Retinal pigment epithelial cell (primary cell): Measurements from ENCODE around the gene LLGL2.

Source experiments
- DNase-seq: peaks from one replicate; pipeline ENCODE4 v3.0.0-alpha.2; 2010; ENCODE audit warnings: low read depth
- H3K4me3 ChIP-seq: 2 replicates; pipeline ENCODE4 v1.5.1; 2011; ENCODE audit warnings: mild to moderate bottlenecking, low read length, control low read depth, moderate library complexity
- TF ChIP-seq, protein P1 (sequence below): conservative IDR thresholded peaks from 2 replicates; pipeline ENCODE4 v1.5.1; 2011; ENCODE audit warnings: low read depth, low read length, control low read depth, inconsistent platforms

The LLGL2 gene

DNA sequence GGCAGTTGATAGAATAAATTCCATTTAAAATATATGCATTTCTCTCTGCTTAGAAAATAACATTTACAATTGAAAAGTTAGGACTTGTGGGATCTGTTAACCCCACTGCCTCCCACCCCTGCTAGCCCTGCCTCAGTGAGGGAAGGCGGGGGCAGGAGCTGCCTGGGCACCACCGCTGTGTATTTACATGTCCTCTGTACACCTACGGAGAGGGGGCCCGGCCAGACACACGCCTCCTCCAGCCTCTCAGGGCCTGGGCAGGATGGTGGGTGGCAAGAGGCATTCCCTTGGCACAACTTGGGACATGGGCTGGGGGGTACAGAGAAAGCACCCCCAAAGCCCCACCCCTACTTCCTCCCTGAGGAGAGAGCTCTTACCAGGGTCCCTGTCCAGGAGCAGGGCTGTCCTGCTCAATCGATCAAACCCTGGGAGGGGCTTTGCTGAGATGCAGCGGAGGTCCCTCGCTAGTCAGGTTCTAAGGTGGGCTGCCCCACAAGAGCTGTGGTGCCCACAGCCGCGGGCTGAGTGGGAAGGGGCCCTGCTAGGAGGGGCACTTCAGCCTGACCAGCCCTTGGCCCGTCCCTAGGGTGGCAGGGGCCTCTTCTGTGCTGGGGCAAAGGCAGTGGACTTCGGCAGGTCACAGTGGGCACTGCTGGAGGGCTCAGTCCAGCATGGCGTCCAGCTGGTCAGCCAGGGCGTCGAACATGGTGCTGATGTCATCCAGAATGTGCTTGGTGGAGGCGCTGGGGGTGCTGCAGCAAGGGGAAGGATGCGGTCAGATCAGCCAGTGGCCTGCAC is 24.9 kb upstream of the LLGL2 start:
- H3K4me3 ChIP-seq = no peak overlapping the region
- DNase-seq = no peak

DNA sequence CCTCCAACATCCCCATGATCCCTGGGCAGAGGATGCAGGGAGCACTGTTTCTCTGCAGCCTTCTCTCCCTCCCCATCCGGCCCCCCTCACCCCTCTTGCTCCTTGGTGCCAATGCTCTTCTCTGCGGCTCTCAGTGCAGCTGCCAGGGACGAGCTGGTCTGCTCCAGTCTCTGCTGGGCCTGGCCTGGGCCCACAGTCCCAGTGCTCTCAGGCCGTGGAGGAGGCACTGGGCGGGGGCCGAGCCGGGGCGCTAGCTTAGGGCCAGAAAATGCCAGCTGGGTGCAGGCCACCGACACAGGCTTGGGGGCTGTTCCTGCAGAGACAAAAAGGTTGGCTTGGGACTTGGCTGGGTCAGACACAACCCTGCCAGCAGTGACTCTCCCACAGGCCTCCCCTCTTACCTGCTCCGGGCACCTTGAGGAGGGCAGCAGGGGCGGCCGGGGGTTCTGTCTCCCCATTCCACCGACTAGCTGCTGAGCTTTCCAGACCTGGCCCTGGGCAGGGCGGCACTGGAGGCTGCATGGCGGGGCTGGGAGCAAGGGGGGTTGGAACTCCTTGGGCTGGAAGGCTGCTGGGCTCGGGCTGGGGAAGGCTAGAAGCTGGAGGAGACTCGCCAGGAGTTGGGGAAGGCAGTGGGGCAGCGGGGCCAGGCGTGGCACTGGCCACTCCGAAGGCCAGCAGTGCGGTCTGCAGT is 24.0 kb upstream of the LLGL2 start:
- TF ChIP-seq, protein P1, sequence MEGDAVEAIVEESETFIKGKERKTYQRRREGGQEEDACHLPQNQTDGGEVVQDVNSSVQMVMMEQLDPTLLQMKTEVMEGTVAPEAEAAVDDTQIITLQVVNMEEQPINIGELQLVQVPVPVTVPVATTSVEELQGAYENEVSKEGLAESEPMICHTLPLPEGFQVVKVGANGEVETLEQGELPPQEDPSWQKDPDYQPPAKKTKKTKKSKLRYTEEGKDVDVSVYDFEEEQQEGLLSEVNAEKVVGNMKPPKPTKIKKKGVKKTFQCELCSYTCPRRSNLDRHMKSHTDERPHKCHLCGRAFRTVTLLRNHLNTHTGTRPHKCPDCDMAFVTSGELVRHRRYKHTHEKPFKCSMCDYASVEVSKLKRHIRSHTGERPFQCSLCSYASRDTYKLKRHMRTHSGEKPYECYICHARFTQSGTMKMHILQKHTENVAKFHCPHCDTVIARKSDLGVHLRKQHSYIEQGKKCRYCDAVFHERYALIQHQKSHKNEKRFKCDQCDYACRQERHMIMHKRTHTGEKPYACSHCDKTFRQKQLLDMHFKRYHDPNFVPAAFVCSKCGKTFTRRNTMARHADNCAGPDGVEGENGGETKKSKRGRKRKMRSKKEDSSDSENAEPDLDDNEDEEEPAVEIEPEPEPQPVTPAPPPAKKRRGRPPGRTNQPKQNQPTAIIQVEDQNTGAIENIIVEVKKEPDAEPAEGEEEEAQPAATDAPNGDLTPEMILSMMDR = no peak
- H3K4me3 ChIP-seq = no peak overlapping the region

More for the DNA sequence above, 24.9 kb upstream of the LLGL2 start:
- TF ChIP-seq, protein P1 = no peak

DNA sequence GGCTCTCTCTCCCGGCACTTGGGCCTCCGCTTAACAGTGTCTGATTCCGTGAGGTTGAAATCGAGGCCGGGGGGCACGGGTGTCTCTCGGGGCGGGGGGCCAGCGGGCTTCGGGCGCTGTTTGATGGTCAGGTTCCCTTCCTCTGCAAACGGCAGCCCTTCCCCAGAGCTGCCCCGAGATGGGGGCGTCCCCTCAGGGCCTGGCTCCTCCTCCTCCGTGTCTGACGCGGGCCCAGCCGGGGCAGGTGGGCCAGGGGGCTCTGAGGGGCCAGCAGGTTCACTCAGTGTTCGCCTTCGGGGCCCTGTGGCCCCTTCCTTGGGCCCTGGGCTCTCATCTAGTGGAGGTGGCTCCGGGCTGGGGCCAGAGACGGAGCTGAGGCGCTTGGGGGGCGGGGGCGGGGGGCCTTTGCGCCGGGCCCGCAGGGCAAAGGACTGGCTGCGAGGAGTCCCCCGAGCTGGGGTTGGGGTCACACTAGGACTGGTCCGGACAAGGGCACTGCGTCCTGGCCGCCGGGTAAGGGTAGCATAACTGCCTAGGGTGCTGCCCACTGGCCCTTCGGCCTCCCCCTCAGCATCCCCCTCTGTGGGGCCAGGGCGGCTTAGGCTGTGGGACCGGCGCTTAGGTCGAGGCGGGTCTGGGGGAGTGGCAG is 23.3 kb upstream of the LLGL2 start:
- TF ChIP-seq, protein P1 = no peak
- no peak for DNase-seq
- no peak overlapping the region for H3K4me3 ChIP-seq

More for the DNA sequence above, 24.0 kb upstream of the LLGL2 start:
- DNase-seq = no peak

DNA sequence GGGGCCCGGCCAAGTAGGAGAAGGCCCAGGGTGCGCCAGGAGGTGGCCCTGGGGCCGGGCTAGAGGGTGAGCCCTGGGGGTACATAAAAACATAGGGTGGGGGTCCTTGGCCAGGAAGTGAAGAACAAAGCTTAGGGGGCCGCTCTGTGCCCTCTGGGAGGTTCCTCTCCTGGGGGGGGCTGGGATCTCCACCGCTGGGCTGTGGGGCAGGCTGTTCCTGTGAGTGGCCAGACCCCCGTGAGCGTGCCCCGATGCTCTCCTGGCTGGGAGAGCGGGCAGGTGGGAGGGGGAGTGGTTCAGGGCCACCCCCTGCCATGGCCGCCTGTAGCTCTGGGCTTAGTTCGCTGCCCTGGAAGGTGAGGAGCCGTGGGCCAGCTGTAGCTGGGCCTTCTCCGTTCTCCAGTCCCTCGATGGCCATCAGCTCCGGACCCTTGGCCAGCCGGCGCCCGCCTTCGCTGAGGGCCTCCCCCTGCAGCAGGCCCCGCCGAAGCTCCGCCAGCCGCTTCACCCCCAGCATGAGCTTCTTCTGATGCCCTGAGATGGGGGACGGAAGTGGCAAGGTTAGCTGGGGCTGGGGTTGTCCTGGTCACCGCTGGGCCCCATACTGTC is 22.7 kb upstream of the LLGL2 start:
- TF ChIP-seq, protein P1 = no peak
- no peak overlapping the region for H3K4me3 ChIP-seq
- no peak for DNase-seq

DNA sequence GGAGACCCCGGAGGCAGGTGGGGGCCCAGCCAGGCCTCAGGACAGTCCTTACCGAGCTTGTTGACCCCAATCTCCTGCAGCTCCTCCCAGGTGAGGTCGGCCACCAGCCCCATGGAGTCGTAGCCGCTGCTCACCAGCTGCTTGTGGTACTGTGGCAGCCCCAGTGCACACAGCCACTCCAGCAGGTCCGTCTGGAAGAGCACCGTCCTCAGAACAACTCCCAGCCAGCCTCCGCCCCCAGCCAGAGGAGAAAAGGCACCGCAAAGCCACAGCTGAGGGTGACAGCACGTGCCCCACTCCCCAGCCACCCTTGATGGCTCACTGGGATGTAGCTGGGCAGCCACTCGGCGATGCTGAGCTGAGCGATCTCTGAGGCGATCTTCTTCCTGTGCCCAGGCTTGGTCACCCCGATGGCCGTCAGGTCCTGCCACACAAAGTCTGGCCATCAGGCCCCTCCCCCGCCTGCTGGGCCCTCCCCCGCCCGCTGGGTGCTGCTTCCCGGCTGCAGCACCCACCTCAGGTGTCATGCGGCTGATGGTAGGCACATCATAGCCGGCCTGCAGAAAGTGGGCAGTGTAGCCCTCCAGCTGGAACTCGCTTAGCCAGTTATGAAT is 22.1 kb upstream of the LLGL2 start:
- TF ChIP-seq, protein P1 = no peak
- no peak overlapping the region for H3K4me3 ChIP-seq
- no peak for DNase-seq

DNA sequence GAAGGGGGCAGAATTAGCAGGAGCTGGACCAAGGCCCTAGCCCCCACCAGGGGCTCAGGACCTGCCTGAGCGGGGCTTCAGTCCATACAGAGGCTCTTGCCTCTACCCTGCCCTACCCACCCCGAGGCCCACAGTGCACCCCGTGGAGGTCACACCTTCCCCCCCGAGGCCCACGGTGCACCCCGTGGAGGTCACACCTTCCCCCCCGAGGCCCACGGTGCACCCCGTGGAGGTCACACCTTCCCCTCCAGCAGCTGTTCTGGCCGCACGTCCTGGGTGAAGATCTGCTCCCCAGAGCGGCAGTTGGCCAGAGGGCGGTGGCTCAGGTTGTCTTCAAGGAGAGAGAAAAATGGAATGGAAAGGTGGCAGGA is 21.5 kb upstream of the LLGL2 start:
- H3K4me3 ChIP-seq = no peak overlapping the region
- no peak for DNase-seq
- TF ChIP-seq, protein P1 = no peak
